Coronary artery (tissue), 2 donors: Measurements from ENCODE around the gene SPATA9.

Source experiments
- DNase-seq: peaks from one replicate; pipeline ENCODE4 v3.0.0-alpha.2; 2017; ENCODE audit warnings: low spot score
- H3K27ac ChIP-seq, 2 donors: fragments of 200-600 bp; sonication (generic); one replicate each; pipeline ENCODE4 v1.5.1; 2016 to 2019
- H3K4me3 ChIP-seq: fragments of 200-600 bp; sonication (generic); 2 replicates; pipeline ENCODE4 v1.5.1; 2016; ENCODE audit warnings: mild to moderate bottlenecking, moderate library complexity
- CTCF ChIP-seq: fragments of 200-600 bp; sonication (generic); IDR thresholded peaks from one replicate; pipeline ENCODE4 v1.5.1; 2019; ENCODE audit warnings: antibody characterized with exemption

SPATA9 gene

GRCh38 chr5:95662946-95663345 lies 19.8 kb downstream of the SPATA9 start:
- H3K4me3 ChIP-seq: no peak overlapping the region
- DNase-seq: no peak
- TF ChIP-seq CTCF: no peak
- no peak overlapping the region for H3K27ac ChIP-seq

- TF ChIP-seq CTCF: no peak
- DNase-seq: no peak
- no peak overlapping the region for H3K4me3 ChIP-seq
Observed at GRCh38 chr5:95660060-95660459, 22.7 kb downstream of the SPATA9 start.

GRCh38 chr5:95655575-95655974 lies 27.2 kb downstream of the SPATA9 start:
- Histone ChIP-seq H3K27ac (no peak overlapping the region), H3K4me3 (no peak overlapping the region)
- TF ChIP-seq CTCF: no peak
- no peak for DNase-seq

More at GRCh38 chr5:95660060-95660459, 22.7 kb downstream of the SPATA9 start:
- H3K27ac ChIP-seq: no peak overlapping the region

GRCh38 chr5:95654196-95654595 lies 28.6 kb downstream of the SPATA9 start:
- H3K27ac ChIP-seq: no peak overlapping the region
- DNase-seq: no peak
- no peak overlapping the region for H3K4me3 ChIP-seq
- no peak for TF ChIP-seq CTCF

GRCh38 chr5:95652849-95653248 lies 29.9 kb downstream of the SPATA9 start:
- no peak overlapping the region for H3K27ac ChIP-seq
- DNase-seq: no peak
- TF ChIP-seq CTCF: no peak
- no peak overlapping the region for H3K4me3 ChIP-seq

GRCh38 chr5:95649842-95650620 lies 32.8 kb downstream of the SPATA9 start:
- no peak overlapping the region for H3K4me3 ChIP-seq
- no peak for TF ChIP-seq CTCF
- no peak for DNase-seq
- no peak overlapping the region for H3K27ac ChIP-seq

- no peak overlapping the region for H3K27ac ChIP-seq
- H3K4me3 ChIP-seq: no peak overlapping the region
- DNase-seq: no peak
- TF ChIP-seq CTCF: no peak
Observed at GRCh38 chr5:95649274-95649673, 33.5 kb downstream of the SPATA9 start.
